ENCODE results near the gene FYCO1.

- TF ChIP-seq POLR2A (IDR thresholded peaks at IDR 0.05; ENCODE audit: low read length) = no peak
- TF ChIP-seq GATA1 (IDR thresholded peaks at IDR 0.05; ENCODE audit: low read depth, low read length) = no peak
Measured at GRCh38 chr3:45937206-45938042, 58.2 kb downstream of the FYCO1 start.

All from erythroblast (primary cell).